HT1080 (cell line): ENCODE measurements around the gene BRINP3. TPM values are rescaled to one million over a fixed set of nuclear protein-coding genes. Genes with fewer than 3 reads are reported as not detected.
"Not testable (repeated sequence)": the region's sequence is repeated elsewhere in the genome, so short reads cannot be mapped to it uniquely, and the experiment has no call there.

Experiments used
- DNase-seq: peaks from one replicate; pipeline ENCODE4 v3.0.0-alpha.2; 2015; ENCODE audit warnings: low read depth
- total RNA-seq: library from RNA; depleted of rRNA; stranded (reverse); fragments of >200 nt; shearing (Covaris generic); gene quantifications from 2 replicates; pipeline ENCODE4 v1.2.3, GENCODE V29; 2014

BRINP3 gene
- total RNA-seq, 1 experiment from 2014 or later = not detected

DNA sequence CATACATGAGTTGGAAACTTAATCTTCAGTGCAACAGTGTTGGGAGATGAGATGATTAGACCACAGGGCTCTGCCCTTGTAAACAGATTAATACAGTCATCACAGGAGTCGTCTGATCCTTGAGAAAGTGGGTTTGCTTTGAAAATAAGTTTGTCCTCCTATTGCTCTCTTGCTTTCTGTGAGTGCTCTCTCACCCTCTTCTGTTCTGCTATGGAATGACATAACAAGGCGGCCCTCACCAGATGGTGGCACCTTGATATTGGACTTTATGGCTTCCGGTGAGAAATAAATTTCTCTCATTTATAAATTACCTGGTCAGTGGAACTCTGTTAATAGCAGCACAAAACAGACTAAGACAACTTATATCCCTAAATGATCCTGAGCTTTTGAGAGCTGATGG lies 353.6 kb downstream of the BRINP3 start:
- DNase-seq = no peak

DNA sequence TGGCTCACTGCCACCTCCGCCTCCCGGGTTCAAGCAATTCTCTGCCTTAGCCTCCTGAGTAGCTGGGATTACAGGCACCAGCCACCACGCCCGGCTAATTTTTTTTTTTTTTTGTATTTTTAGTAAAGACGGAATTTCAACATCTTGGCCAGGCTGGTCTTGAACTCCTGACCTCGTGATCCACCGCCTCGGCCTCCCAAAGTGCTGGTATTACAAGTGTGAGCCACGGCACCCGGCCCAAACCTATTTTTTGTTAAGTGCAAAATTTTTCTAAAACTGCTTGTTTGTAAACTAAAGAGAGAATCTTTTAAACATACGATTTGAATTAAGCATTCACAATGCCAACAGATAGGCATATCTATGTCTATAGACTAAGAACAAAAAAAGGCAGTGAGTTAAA lies 357.1 kb downstream of the BRINP3 start:
- DNase-seq = not testable (repeated sequence)

GRCh38 chr1:190119683-190120082 lies 358.0 kb downstream of the BRINP3 start:
- DNase-seq = no peak

DNA sequence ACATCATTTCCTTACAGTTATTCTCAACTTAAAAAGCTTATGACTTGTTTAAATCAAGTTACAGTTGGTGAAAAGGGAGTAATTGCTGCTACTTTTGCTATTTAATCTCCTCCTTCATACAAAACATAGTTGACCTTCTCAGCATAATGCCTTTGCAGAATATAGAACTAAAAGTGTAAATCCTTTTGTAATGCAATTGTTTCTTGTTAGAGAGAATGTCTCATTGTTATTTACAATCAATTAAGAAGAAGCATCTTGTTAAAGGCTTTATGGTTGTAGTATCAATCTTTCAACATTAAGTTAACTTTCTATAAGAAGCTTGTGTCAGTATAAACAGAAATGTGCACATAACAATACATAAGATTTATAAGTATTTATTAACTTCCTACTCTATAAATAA lies 360.7 kb downstream of the BRINP3 start:
- DNase-seq = no peak

GRCh38 chr1:190104961-190105360 lies 372.7 kb downstream of the BRINP3 start:
- no peak for DNase-seq

GRCh38 chr1:190102757-190103326 lies 374.8 kb downstream of the BRINP3 start:
- DNase-seq = no peak

GRCh38 chr1:190101756-190102155 lies 375.9 kb downstream of the BRINP3 start:
- no peak for DNase-seq

DNA sequence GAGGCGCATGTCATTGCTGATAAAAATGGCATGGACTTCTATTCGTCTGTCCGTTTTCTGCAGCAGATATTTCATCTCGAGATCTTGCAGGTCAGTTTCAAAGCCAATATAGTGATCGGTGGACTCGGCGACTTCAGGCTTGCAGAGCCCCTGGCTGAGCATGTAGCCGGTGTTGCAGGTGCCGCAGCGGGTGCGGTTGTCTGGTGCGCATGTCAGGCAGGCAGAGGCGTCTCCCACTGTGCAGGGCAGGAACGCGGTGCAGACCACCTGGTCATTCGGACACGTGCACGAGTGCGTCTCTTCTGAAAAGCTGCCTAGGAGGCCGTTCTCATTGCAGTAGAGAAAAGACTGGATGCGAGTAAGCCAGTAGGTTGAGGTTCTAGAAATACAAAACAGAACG lies 378.9 kb downstream of the BRINP3 start:
- DNase-seq = no peak

- DNase-seq = no peak
Observed at GRCh38 chr1:190098107-190098506, 379.6 kb downstream of the BRINP3 start.

DNA sequence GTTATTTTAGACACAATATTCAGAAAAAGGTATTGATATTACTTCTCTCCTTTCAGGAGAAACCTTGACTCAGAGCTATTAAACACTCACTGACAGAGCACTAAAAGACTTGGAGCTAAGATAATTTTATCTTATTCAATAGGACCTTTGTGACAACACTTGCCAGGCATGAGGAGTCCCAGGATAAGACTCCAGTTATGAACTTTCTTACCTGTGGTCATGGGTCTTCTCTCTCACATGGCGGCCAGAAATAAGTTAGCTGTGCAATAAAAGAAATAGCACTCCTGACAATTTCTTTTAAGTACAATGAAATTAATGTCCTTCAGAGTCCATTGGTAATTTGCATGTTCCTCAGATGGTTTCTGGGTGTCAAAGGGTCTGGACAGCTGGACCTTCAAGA lies 382.1 kb downstream of the BRINP3 start:
- no peak for DNase-seq

DNA sequence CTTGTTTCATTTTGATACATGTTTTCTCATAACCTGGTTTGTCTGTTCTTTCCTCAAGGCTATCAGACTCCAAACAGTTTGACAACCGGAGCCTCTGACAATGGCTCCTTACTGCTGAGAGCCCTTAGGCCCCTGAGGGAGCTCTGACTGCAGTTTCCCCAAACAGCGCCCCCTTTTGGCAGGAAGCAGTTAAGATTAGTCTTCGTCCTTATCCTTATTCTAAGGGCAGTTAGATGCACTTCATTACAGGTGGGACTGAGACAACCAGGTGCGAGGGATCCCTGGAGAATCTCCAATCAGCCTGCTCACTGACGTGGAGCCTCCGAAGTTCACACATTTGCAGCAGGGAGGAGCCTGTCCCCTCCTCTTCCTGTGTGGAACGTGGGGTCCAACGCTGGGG lies 393.1 kb downstream of the BRINP3 start:
- DNase-seq = no peak

DNA sequence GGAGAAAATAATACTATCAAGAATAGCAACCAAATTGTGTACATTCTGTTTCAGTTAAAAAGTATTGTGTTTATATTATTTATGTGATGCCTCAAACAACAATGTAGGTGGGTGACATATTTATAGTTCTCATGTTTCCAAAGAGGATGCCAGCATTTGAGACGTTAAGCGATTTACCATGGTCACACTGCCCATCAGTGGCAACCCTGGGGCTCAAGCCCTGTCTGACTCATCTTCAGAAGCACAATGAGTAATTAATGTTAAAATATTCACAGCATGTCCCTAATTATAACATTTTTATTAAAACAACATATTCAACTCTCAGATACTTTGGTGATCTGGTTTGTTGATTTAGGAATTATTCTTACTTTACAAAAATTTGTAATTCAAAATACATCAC lies 409.4 kb downstream of the BRINP3 start:
- no peak for DNase-seq

GRCh38 chr1:190067592-190067991 lies 410.1 kb downstream of the BRINP3 start:
- DNase-seq = peak; percentile 73

GRCh38 chr1:190066011-190066410 lies 411.7 kb downstream of the BRINP3 start:
- DNase-seq = no peak

- DNase-seq = no peak
Observed at GRCh38 chr1:190049314-190049713, 428.4 kb downstream of the BRINP3 start.
